DOHH2 (cell line): Measurements from ENCODE around the gene FAF2.

Experiments used
- H3F3A ChIP-seq: fragments of 200-600 bp; sonication (generic), shearing (Covaris generic); 2 replicates; pipeline ENCODE4 v1.6.0; 2016; ENCODE audit warnings: antibody characterized with exemption, mild to moderate bottlenecking; ENCODE audit not compliant: control insufficient read depth, insufficient read depth
- H3K27ac ChIP-seq: fragments of 200-600 bp; sonication (generic); 2 replicates; pipeline ENCODE4 v1.5.1; 2014; ENCODE audit warnings: low read depth, mild to moderate bottlenecking, low read length, moderate library complexity
- H3K27me3 ChIP-seq: fragments of 200-600 bp; sonication (generic); 2 replicates; pipeline ENCODE4 v1.6.1; 2014; ENCODE audit warnings: mild to moderate bottlenecking, low read length, mixed read lengths; ENCODE audit not compliant: control insufficient read depth
- H3K36me3 ChIP-seq: fragments of 200-600 bp; sonication (generic); 2 replicates; pipeline ENCODE4 v1.6.1; 2014; ENCODE audit warnings: mild to moderate bottlenecking, low read length, moderate library complexity, mixed read lengths; ENCODE audit not compliant: control insufficient read depth
- H3K4me1 ChIP-seq: fragments of 200-600 bp; sonication (generic); 2 replicates; pipeline ENCODE4 v1.6.1; 2014; ENCODE audit warnings: mild to moderate bottlenecking, low read length, mixed read lengths; ENCODE audit not compliant: control insufficient read depth
- H3K4me2 ChIP-seq: fragments of 200-600 bp; sonication (generic); 2 replicates; pipeline ENCODE4 v1.6.0; 2014; ENCODE audit warnings: mild to moderate bottlenecking, low read length, moderate library complexity
- H3K4me3 ChIP-seq: fragments of 200-600 bp; sonication (generic); 2 replicates; pipeline ENCODE4 v1.5.1; 2014; ENCODE audit warnings: mild to moderate bottlenecking, low read length, mixed read lengths
- H3K79me2 ChIP-seq: fragments of 200-600 bp; sonication (generic); 2 replicates; pipeline ENCODE4 v1.6.1; 2014; ENCODE audit warnings: mild to moderate bottlenecking, low read length, mixed read lengths; ENCODE audit not compliant: control insufficient read depth
- H3K9me2 ChIP-seq: fragments of 200-600 bp; sonication (generic); replicated peaks from 2 replicates; pipeline ENCODE4 v1.6.1; 2014; ENCODE audit warnings: mild to moderate bottlenecking, low read length, mixed read lengths; ENCODE audit not compliant: control insufficient read depth
- H3K9me3 ChIP-seq: fragments of 200-600 bp; sonication (generic); 2 replicates; pipeline ENCODE4 v1.6.1; 2014; ENCODE audit warnings: antibody characterized with exemption, low read length, mixed read lengths; ENCODE audit not compliant: control insufficient read depth, insufficient read depth
- H4K20me1 ChIP-seq: fragments of 200-600 bp; sonication (generic); 2 replicates; pipeline ENCODE4 v1.6.0; 2014; ENCODE audit warnings: low read depth, mild to moderate bottlenecking, antibody characterized with exemption, low read length, moderate library complexity; ENCODE audit not compliant: control insufficient read depth, insufficient read depth
- EZH2phosphoT487 ChIP-seq: fragments of 200-600 bp; sonication (generic); IDR thresholded peaks from 2 replicates; pipeline ENCODE4 v1.6.1; 2017; ENCODE audit warnings: borderline replicate concordance, mild to moderate bottlenecking, antibody characterized with exemption, low read length, moderate library complexity, mixed read lengths
- TF ChIP-seq, protein P1 (sequence below): fragments of 200-600 bp; sonication (generic); IDR thresholded peaks from one replicate; pipeline ENCODE4 v1.5.1; 2014; ENCODE audit warnings: antibody characterized with exemption, mild to moderate bottlenecking, low read depth, low read length; ENCODE audit not compliant: poor library complexity, severe bottlenecking

The FAF2 gene

GRCh38 chr5:176507911-176508310 lies 59.7 kb downstream of the FAF2 start:
- TF ChIP-seq EZH2phosphoT487: no peak
- Histone ChIP-seq H3K79me2 (no peaks in the 10 kb centered on the region), H3K4me2 (no peak overlapping the region), H3K4me3 (no peak overlapping the region), H3K27ac (no peak overlapping the region), H3K4me1 (no peaks in the 10 kb centered on the region), H3K9me3 (no peaks in the 10 kb centered on the region), H3K27me3 (no peaks in the 10 kb centered on the region), H3F3A (0 out of 2 replicates have a peak, but pooled peaks cover 4% of the 10 kb centered on the region), H3K36me3 (peaks cover 26% of the 10 kb centered on the region), H4K20me1 (no peaks in the 10 kb centered on the region), H3K9me2 (no peaks in the 10 kb centered on the region)

- Histone ChIP-seq H3K9me2 (no peaks in the 10 kb centered on the region), H3F3A (0 out of 2 replicates have a peak, but pooled peaks cover 4% of the 10 kb centered on the region), H3K4me1 (no peaks in the 10 kb centered on the region), H3K27me3 (no peaks in the 10 kb centered on the region), H3K36me3 (peaks cover 26% of the 10 kb centered on the region), H3K9me3 (no peaks in the 10 kb centered on the region), H3K4me3 (no peak overlapping the region), H3K27ac (no peak overlapping the region), H3K79me2 (no peaks in the 10 kb centered on the region), H3K4me2 (no peak overlapping the region), H4K20me1 (no peaks in the 10 kb centered on the region)
- no peak for TF ChIP-seq EZH2phosphoT487
- TF ChIP-seq, protein P1, sequence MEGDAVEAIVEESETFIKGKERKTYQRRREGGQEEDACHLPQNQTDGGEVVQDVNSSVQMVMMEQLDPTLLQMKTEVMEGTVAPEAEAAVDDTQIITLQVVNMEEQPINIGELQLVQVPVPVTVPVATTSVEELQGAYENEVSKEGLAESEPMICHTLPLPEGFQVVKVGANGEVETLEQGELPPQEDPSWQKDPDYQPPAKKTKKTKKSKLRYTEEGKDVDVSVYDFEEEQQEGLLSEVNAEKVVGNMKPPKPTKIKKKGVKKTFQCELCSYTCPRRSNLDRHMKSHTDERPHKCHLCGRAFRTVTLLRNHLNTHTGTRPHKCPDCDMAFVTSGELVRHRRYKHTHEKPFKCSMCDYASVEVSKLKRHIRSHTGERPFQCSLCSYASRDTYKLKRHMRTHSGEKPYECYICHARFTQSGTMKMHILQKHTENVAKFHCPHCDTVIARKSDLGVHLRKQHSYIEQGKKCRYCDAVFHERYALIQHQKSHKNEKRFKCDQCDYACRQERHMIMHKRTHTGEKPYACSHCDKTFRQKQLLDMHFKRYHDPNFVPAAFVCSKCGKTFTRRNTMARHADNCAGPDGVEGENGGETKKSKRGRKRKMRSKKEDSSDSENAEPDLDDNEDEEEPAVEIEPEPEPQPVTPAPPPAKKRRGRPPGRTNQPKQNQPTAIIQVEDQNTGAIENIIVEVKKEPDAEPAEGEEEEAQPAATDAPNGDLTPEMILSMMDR: no peak
Measured at GRCh38 chr5:176508603-176509002, 60.4 kb downstream of the FAF2 start.

DNA sequence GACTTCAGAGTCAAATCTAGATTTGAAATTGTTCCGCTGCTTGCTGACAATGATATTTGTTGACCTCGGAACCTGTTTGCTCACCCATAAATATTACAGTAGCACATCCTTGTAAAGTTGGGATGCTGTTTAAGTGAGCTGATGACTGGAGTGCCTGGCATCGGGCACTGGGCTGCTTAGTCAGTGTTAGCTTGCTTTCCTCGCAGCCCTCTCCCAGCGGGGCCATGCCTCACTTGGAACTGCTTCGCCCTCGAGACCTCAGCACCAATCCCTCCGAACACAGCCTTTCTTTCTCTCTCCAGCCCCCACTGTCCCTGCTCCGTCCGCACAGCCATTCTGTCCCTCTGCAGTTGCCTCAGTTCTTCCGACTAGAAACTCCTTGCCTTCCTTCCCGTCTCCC lies 65.6 kb downstream of the FAF2 start:
- Histone ChIP-seq H3K79me2 (no peaks in the 10 kb centered on the region), H3K36me3 (no peaks in the 10 kb centered on the region), H4K20me1 (no peaks in the 10 kb centered on the region), H3K4me2 (no peak overlapping the region), H3K27ac (no peak overlapping the region), H3K4me3 (no peak overlapping the region), H3K9me3 (no peaks in the 10 kb centered on the region), H3F3A (0 out of 2 replicates have a peak, but pooled peaks cover 4% of the 10 kb centered on the region), H3K4me1 (peaks cover 17% of the 10 kb centered on the region), H3K9me2 (no peaks in the 10 kb centered on the region), H3K27me3 (no peaks in the 10 kb centered on the region)
- no peak for TF ChIP-seq EZH2phosphoT487
- TF ChIP-seq, protein P1: no peak

DNA sequence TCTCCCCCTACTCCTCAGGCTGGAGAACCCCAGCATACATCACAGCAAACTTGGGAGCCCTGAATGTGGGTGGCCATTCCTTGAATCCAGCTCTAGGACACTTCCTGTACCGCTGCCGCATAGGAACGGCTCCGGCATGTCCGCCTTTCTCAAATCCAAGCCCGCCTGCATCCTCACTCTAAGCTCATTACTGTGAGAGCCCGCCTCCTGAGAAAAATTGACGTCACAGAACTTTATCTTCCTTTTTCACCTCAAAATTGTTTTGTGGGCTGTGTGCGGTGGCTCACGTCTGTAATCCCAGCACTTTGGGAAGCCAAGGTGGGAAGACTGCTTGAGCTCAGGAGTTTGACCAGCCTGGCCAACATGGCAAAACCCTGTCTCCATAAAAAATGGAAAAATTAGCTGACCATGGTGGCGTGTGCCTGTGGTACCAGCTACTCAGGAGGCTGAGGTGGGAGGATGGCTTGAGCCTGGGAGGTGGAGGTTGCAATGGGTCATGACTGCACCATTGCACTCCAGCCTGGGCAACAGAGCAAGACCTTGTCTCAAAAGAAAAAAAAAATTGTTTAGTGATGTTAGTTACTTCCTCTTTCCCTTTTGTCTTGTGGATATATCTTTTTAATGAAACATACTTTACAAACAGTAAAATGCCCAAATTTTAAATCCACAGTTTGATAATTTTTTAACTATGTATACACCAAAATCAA lies 66.2 kb downstream of the FAF2 start:
- H3K9me3 ChIP-seq: no peaks in the 10 kb centered on the region
- peak overlapping the region; percentile 27 for H3K4me2 ChIP-seq
- H3F3A ChIP-seq: 0 out of 2 replicates have a peak, but pooled peaks cover 4% of the 10 kb centered on the region
- no peaks in the 10 kb centered on the region for H3K79me2 ChIP-seq
- no peaks in the 10 kb centered on the region for H4K20me1 ChIP-seq
- peak overlapping the region; percentile 29 for H3K27ac ChIP-seq
- H3K9me2 ChIP-seq: no peaks in the 10 kb centered on the region
- H3K4me3 ChIP-seq: no peak overlapping the region
- no peaks in the 10 kb centered on the region for H3K36me3 ChIP-seq
- peaks cover 17% of the 10 kb centered on the region for H3K4me1 ChIP-seq
- no peaks in the 10 kb centered on the region for H3K27me3 ChIP-seq
- TF ChIP-seq EZH2phosphoT487: no peak
- TF ChIP-seq, protein P1: no peak
